Neural cell (in vitro differentiated cells): Measurements from ENCODE around the gene TMED8. TPM values are rescaled to one million over a fixed set of nuclear protein-coding genes. Genes with fewer than 3 reads are reported as not detected.

Source experiments
- H2AFZ ChIP-seq: fragments of 200-600, 300-800 bp; sonication (generic), shearing (Covaris generic); 2 replicates; pipeline ENCODE4 v1.6.0; 2014; ENCODE audit warnings: low read depth, mild to moderate bottlenecking, antibody characterized with exemption, low read length, moderate library complexity
- H3F3A ChIP-seq: fragments of 200-600 bp; shearing (Covaris generic); 2 replicates; pipeline ENCODE4 v1.6.1; 2016; ENCODE audit warnings: mild to moderate bottlenecking, moderate library complexity, mixed read lengths, antibody characterized with exemption, low read length; ENCODE audit not compliant: insufficient read depth, poor library complexity, severe bottlenecking
- H3K27ac ChIP-seq: fragments of 200-600, 300-800 bp; sonication (generic), shearing (Covaris generic); 2 replicates; pipeline ENCODE4 v1.5.1; 2014; ENCODE audit warnings: mild to moderate bottlenecking, low read length, moderate library complexity
- H3K27me3 ChIP-seq: fragments of 300-800, 200-600 bp; sonication (generic), shearing (Covaris generic); 2 replicates; pipeline ENCODE4 v1.6.0; 2014; ENCODE audit warnings: mild to moderate bottlenecking, low read depth, low read length, moderate library complexity; ENCODE audit not compliant: insufficient read depth
- H3K36me3 ChIP-seq: fragments of 300-800, 200-600 bp; sonication (generic), shearing (Covaris generic); 2 replicates; pipeline ENCODE4 v1.5.1; 2014; ENCODE audit warnings: mild to moderate bottlenecking, antibody characterized with exemption, low read length, moderate library complexity; ENCODE audit not compliant: insufficient read depth
- H3K4me2 ChIP-seq: fragments of 300-800, 200-600 bp; sonication (generic), shearing (Covaris generic); 2 replicates; pipeline ENCODE4 v1.6.0; 2014; ENCODE audit warnings: mild to moderate bottlenecking, low read length
- H3K4me3 ChIP-seq: fragments of 300-800, 200-600 bp; sonication (generic), shearing (Covaris generic); 2 replicates; pipeline ENCODE4 v1.5.1; 2014; ENCODE audit warnings: mild to moderate bottlenecking, low read length, moderate library complexity
- H3K79me2 ChIP-seq: fragments of 200-600 bp; shearing (Covaris generic); replicated peaks from 2 replicates; pipeline ENCODE4 v1.6.0; 2014; ENCODE audit warnings: mild to moderate bottlenecking, low read length, moderate library complexity; ENCODE audit not compliant: insufficient read depth
- H3K9ac ChIP-seq: fragments of 300-800, 200-600 bp; sonication (generic), shearing (Covaris generic); 2 replicates; pipeline ENCODE4 v1.6.1; 2016; ENCODE audit warnings: mild to moderate bottlenecking, low read length, mixed read lengths
- H3K9me2 ChIP-seq: fragments of 200-600 bp; shearing (Covaris generic); 2 replicates; pipeline ENCODE4 v1.6.1; 2016; ENCODE audit warnings: mild to moderate bottlenecking, low read length, mixed read lengths; ENCODE audit not compliant: insufficient read depth
- H3K9me3 ChIP-seq: fragments of 200-600, 300-800 bp; sonication (generic), shearing (Covaris generic); 2 replicates; pipeline ENCODE4 v1.6.1; 2016; ENCODE audit warnings: mild to moderate bottlenecking, mixed run types, low read length, moderate library complexity, mixed read lengths
- H4K20me1 ChIP-seq: fragments of 200-600 bp; shearing (Covaris generic); 2 replicates; pipeline ENCODE4 v1.6.1; 2016; ENCODE audit warnings: mild to moderate bottlenecking, mixed run types; ENCODE audit not compliant: insufficient read depth
- CTCF ChIP-seq: fragments of 450-650 bp; IDR thresholded peaks from 2 replicates; pipeline ENCODE4 v1.5.1; 2014; ENCODE audit warnings: antibody characterized with exemption, mild to moderate bottlenecking, moderate library complexity; ENCODE audit not compliant: poor library complexity, severe bottlenecking
- EP300 ChIP-seq: fragments of 450-650 bp; conservative IDR thresholded peaks from 2 replicates; pipeline ENCODE4 v1.6.1; 2014; ENCODE audit warnings: antibody characterized with exemption, mild to moderate bottlenecking, moderate library complexity; ENCODE audit not compliant: poor library complexity, severe bottlenecking
- EZH2 ChIP-seq: fragments of 200-600, 300-800 bp; shearing (Covaris generic), sonication (generic); IDR thresholded peaks from 2 replicates; pipeline ENCODE4 v1.6.1; 2014; ENCODE audit warnings: antibody characterized with exemption, low read length, borderline replicate concordance, mild to moderate bottlenecking; ENCODE audit not compliant: insufficient read depth, poor library complexity, severe bottlenecking
- MXI1 ChIP-seq: fragments of 450-650 bp; conservative IDR thresholded peaks from 2 replicates; pipeline ENCODE4 v1.6.1; 2014; ENCODE audit warnings: antibody characterized with exemption, mild to moderate bottlenecking; ENCODE audit not compliant: poor library complexity, severe bottlenecking
- POLR2AphosphoS5 ChIP-seq: IDR thresholded peaks from 2 replicates; pipeline ENCODE4 v1.6.1; 2012
- RAD21 ChIP-seq: fragments of 450-650 bp; conservative IDR thresholded peaks from 2 replicates; pipeline ENCODE4 v1.6.1; 2014; ENCODE audit warnings: antibody characterized with exemption, mild to moderate bottlenecking, moderate library complexity
- REST ChIP-seq: IDR thresholded peaks from 2 replicates; pipeline ENCODE4 v1.6.1; 2012; ENCODE audit warnings: borderline replicate concordance
- SMC3 ChIP-seq: fragments of 450-650 bp; conservative IDR thresholded peaks from 2 replicates; pipeline ENCODE4 v1.6.1; 2014; ENCODE audit warnings: antibody characterized with exemption, mild to moderate bottlenecking, moderate library complexity; ENCODE audit not compliant: poor library complexity
- TAF1 ChIP-seq: IDR thresholded peaks from 2 replicates; pipeline ENCODE4 v1.6.1; 2012; ENCODE audit warnings: low read depth
- polyA plus RNA-seq: library from polyadenylated mRNA; depleted of rRNA; stranded (reverse); fragments of >200 nt; gene quantifications from 2 replicates; pipeline ENCODE4 v1.2.3, GENCODE V29; 2014

Gene TMED8
- polyA plus RNA-seq, 1 donor from 2014 or later, result 16.5 TPM

GRCh38 chr14:77310026-77310425, 66.9 kb downstream of the TMED8 start:
- Histone ChIP-seq H3K4me3 (no peak overlapping the region), H3K9me2 (no peaks in the 10 kb centered on the region), H2AFZ (no peak overlapping the region), H3K9me3 (no peaks in the 10 kb centered on the region), H3K27ac (no peak overlapping the region), H3F3A (no peaks in the 10 kb centered on the region), H3K79me2 (no peaks in the 10 kb centered on the region), H3K9ac (no peak overlapping the region), H4K20me1 (no peaks in the 10 kb centered on the region), H3K36me3 (no peaks in the 10 kb centered on the region), H3K27me3 (no peaks in the 10 kb centered on the region), H3K4me2 (no peak overlapping the region)
- TF ChIP-seq CTCF (no peak), POLR2AphosphoS5 (no peak), SMC3 (no peak), REST (no peak), EZH2 (no peak), TAF1 (no peak), RAD21 (no peak), MXI1 (no peak), EP300 (no peak)

- TF ChIP-seq EP300 (no peak), EZH2 (no peak), TAF1 (no peak), MXI1 (no peak), POLR2AphosphoS5 (no peak), CTCF (no peak), RAD21 (no peak), SMC3 (no peak), REST (no peak)
- Histone ChIP-seq H3K9ac (no peak overlapping the region), H3K27ac (no peak overlapping the region)
Observed at GRCh38 chr14:77309131-77309530, 67.8 kb downstream of the TMED8 start.

More at GRCh38 chr14:77309131-77309530, 67.8 kb downstream of the TMED8 start:
- Histone ChIP-seq H3K36me3 (no peaks in the 10 kb centered on the region), H3K27me3 (no peaks in the 10 kb centered on the region), H3K9me3 (no peaks in the 10 kb centered on the region), H2AFZ (no peak overlapping the region), H3K4me3 (no peak overlapping the region), H3K9me2 (no peaks in the 10 kb centered on the region), H3K79me2 (no peaks in the 10 kb centered on the region), H3F3A (no peaks in the 10 kb centered on the region), H3K4me2 (no peak overlapping the region), H4K20me1 (no peaks in the 10 kb centered on the region)
